ENCODE data around the gene CCSER2.

- no peak for TF ChIP-seq POLR2A (IDR thresholded peaks at IDR 0.05; ENCODE audit: low read depth)
- no peak for TF ChIP-seq POLR2AphosphoS5 (IDR thresholded peaks at IDR 0.05)
- no peak for TF ChIP-seq CTCF (IDR thresholded peaks at IDR 0.05)
Measured at GRCh38 chr10:84521468-84521867, 193.1 kb downstream of the CCSER2 start.

Data from esophagus muscularis mucosa (tissue), 3 donors.